HCT116 (cell line): ENCODE results near the gene PRKG2. TPM values are rescaled to one million over a fixed set of nuclear protein-coding genes. Genes with fewer than 3 reads are reported as not detected.

ENCODE experiments used
- ATAC-seq: fragments of 200-7000 bp; cut with Tn5 transposase; 2 replicates; pipeline ENCODE4 v1.9.1; 2020; ENCODE audit warnings: mild to moderate bottlenecking, moderate library complexity
- BruUV-seq: library from RNA; stranded (reverse); fragments of 400-500 nt; replicated peaks from 2 replicates; lab custom pipeline; 2021; lab: Mats Ljungman, UMichigan
- CTCF ChIA-PET: fragments of 300-600 bp; sonication (Branson Sonifier 250); formaldehyde crosslinking; loops from one replicate; lab custom pipeline; 2021; ENCODE audit warnings: antibody characterized with exemption; lab: Charles Lee
- POLR2A ChIA-PET: fragments of 300-600, 350-600 bp; sonication (Branson Sonifier 250); formaldehyde crosslinking; loops from one replicate; lab custom pipeline; 2021; ENCODE audit warnings: antibody characterized with exemption; lab: Charles Lee
- RAD21 ChIA-PET, 2 experiments: fragments of 300-600 bp; sonication (Branson Sonifier 250); formaldehyde crosslinking; loops; one replicate each; lab custom pipeline; 2023; ENCODE audit warnings: low total read pairs in 2 of 2; ENCODE audit not compliant: uncharacterized antibody in 2 of 2, unreplicated experiment in 2 of 2, low non-redundant PET in 1 of 2; lab: Charles Lee
- DNase-seq: peaks from one replicate; pipeline ENCODE4 v3.0.0-alpha.2; 2010; ENCODE audit warnings: low read depth, low spot score
- H2AFZ ChIP-seq: fragments of 200-600 bp; shearing (Covaris generic), sonication (generic); 2 replicates; pipeline ENCODE4 v1.6.1; 2017; ENCODE audit warnings: low read depth, mixed run types, mixed read lengths, antibody characterized with exemption, low read length; ENCODE audit not compliant: poor library complexity, severe bottlenecking
- H3K27ac ChIP-seq: 2 replicates; pipeline ENCODE4 v1.5.1; 2012; ENCODE audit warnings: low read depth, low read length
- H3K27me3 ChIP-seq: fragments of 200-600 bp; sonication (generic); 2 replicates; pipeline ENCODE4 v1.6.1; 2016; ENCODE audit warnings: mixed run types, low read length, mixed read lengths; ENCODE audit not compliant: insufficient read depth
- H3K36me3 ChIP-seq, 2 experiments: fragments of 200-500 bp in 1 of 2; fragments of 200-600 bp in 1 of 2; sonication (Bioruptor generic) in 1 of 2; sonication (generic) in 1 of 2; 2 replicates each; pipeline versions ENCODE4 v1.5.1 to v1.6.1; 2014 to 2016; ENCODE audit warnings: low read length in 2 of 2, inconsistent platforms in 1 of 2, mixed read lengths in 1 of 2, mixed run types in 1 of 2; ENCODE audit not compliant: insufficient read depth in 2 of 2, control insufficient read depth in 1 of 2
- H3K4me1 ChIP-seq, 2 experiments: fragments of 200-600 bp in 1 of 2; sonication (generic) in 1 of 2; 2 replicates each; pipeline versions ENCODE4 v1.5.1 to v1.6.1; 2012 to 2017; ENCODE audit warnings: low read length in 2 of 2, inconsistent platforms in 1 of 2, mild to moderate bottlenecking in 1 of 2, mixed read lengths in 1 of 2, mixed run types in 1 of 2, moderate library complexity in 1 of 2; ENCODE audit not compliant: insufficient read depth in 2 of 2, control insufficient read depth in 1 of 2
- H3K4me2 ChIP-seq: fragments of 200-600 bp; sonication (generic); 2 replicates; pipeline ENCODE4 v1.6.1; 2017; ENCODE audit warnings: mixed run types, low read length, mixed read lengths
- H3K4me3 ChIP-seq, 2 experiments: fragments of 200-600 bp in 1 of 2; sonication (generic) in 1 of 2; replicated peaks in 1 of 2; 2 replicates each; pipeline ENCODE4 v1.5.1; 2011 to 2016; ENCODE audit warnings: low read length in 2 of 2, control low read depth in 1 of 2, low read depth in 1 of 2, mild to moderate bottlenecking in 1 of 2, mixed read lengths in 1 of 2, mixed run types in 1 of 2
- H3K79me2 ChIP-seq: fragments of 200-600 bp; sonication (generic); 2 replicates; pipeline ENCODE4 v1.6.1; 2017; ENCODE audit warnings: mild to moderate bottlenecking, mixed run types, low read length, moderate library complexity, mixed read lengths; ENCODE audit not compliant: insufficient read depth
- H3K9ac ChIP-seq: fragments of 200-600 bp; sonication (generic); 2 replicates; pipeline ENCODE4 v1.6.1; 2016; ENCODE audit warnings: low read length, mixed read lengths
- H3K9me2 ChIP-seq: fragments of 200-600 bp; sonication (generic), shearing (Covaris generic); 2 replicates; pipeline ENCODE4 v1.6.1; 2017; ENCODE audit warnings: mixed run types, mild to moderate bottlenecking, moderate library complexity; ENCODE audit not compliant: insufficient read depth
- H3K9me3 ChIP-seq, 2 experiments: fragments of 200-500 bp in 1 of 2; fragments of 200-600 bp in 1 of 2; sonication (Bioruptor generic) in 1 of 2; sonication (generic) in 1 of 2; 2 replicates each; pipeline ENCODE4 v1.6.1; 2014 to 2017; ENCODE audit warnings: low read length in 2 of 2, mixed read lengths in 2 of 2, inconsistent platforms in 1 of 2, low read depth in 1 of 2, mild to moderate bottlenecking in 1 of 2, mixed run types in 1 of 2, moderate library complexity in 1 of 2; ENCODE audit not compliant: control insufficient read depth in 1 of 2, insufficient read depth in 1 of 2
- H4K20me1 ChIP-seq: fragments of 200-600 bp; sonication (generic), shearing (Covaris generic); 2 replicates; pipeline ENCODE4 v1.6.1; 2017; ENCODE audit warnings: mixed run types, mild to moderate bottlenecking, moderate library complexity; ENCODE audit not compliant: insufficient read depth
- CEBPB ChIP-seq: IDR thresholded peaks from 2 replicates; pipeline ENCODE4 v1.6.1; 2012; ENCODE audit warnings: low read depth
- EGR1 ChIP-seq: IDR thresholded peaks from 2 replicates; pipeline ENCODE4 v1.6.1; 2012; ENCODE audit warnings: low read depth
- ELF1 ChIP-seq: IDR thresholded peaks from 2 replicates; pipeline ENCODE4 v1.6.1; 2012; ENCODE audit warnings: low read depth, borderline replicate concordance
- EZH2 ChIP-seq: fragments of 200-600 bp; sonication (generic); IDR thresholded peaks from 2 replicates; pipeline ENCODE4 v1.6.1; 2017; ENCODE audit warnings: antibody characterized with exemption, mixed run types
- EZH2phosphoT487 ChIP-seq: fragments of 200-600 bp; IDR thresholded peaks from 2 replicates; pipeline ENCODE4 v1.6.1; 2018; ENCODE audit warnings: antibody characterized with exemption, borderline replicate concordance
- FOSL1 ChIP-seq: IDR thresholded peaks from 2 replicates; pipeline ENCODE4 v1.6.1; 2012; ENCODE audit warnings: low read depth
- JUND ChIP-seq: IDR thresholded peaks from 2 replicates; pipeline ENCODE4 v1.6.1; 2012
- POLR2A ChIP-seq: IDR thresholded peaks from 2 replicates; pipeline ENCODE4 v1.7.0; 2011; ENCODE audit warnings: borderline replicate concordance; ENCODE audit not compliant: insufficient read depth, insufficient read length; ENCODE audit errors: extremely low read depth
- POLR2AphosphoS5 ChIP-seq: IDR thresholded peaks from 2 replicates; pipeline ENCODE4 v1.6.1; 2011; ENCODE audit warnings: mild to moderate bottlenecking, low read depth, low read length, moderate library complexity
- RAD21 ChIP-seq: IDR thresholded peaks from 2 replicates; pipeline ENCODE4 v1.6.1; 2012; ENCODE audit warnings: low read depth, mild to moderate bottlenecking
- SP1 ChIP-seq: IDR thresholded peaks from 2 replicates; pipeline ENCODE4 v1.6.1; 2012; ENCODE audit warnings: low read depth
- SRF ChIP-seq: IDR thresholded peaks from 2 replicates; pipeline ENCODE4 v1.6.1; 2012; ENCODE audit warnings: low read depth
- TCF7L2 ChIP-seq: IDR thresholded peaks from 2 replicates; pipeline ENCODE4 v1.7.0; 2011; ENCODE audit warnings: borderline replicate concordance, inconsistent platforms; ENCODE audit not compliant: insufficient read depth, insufficient read length; ENCODE audit errors: extremely low read depth
- YY1 ChIP-seq: IDR thresholded peaks from 2 replicates; pipeline ENCODE4 v1.6.1; 2011; ENCODE audit warnings: low read length, low read depth, moderate library complexity, mild to moderate bottlenecking; ENCODE audit not compliant: insufficient replicate concordance; ENCODE audit errors: extremely low read depth
- ZFX ChIP-seq: fragments of 450-650 bp; IDR thresholded peaks from 2 replicates; pipeline ENCODE4 v1.6.1; 2017
- ZNF274 ChIP-seq: fragments of 200-500 bp; sonication (Bioruptor generic); IDR thresholded peaks from 2 replicates; pipeline ENCODE4 v1.6.1; 2014; ENCODE audit warnings: mild to moderate bottlenecking, low read depth, low read length, inconsistent platforms
- intact Hi-C: fragments of 100-400 bp; cut with micrococcal nuclease; formaldehyde crosslinking; loops from 2 replicates; pipeline ENCODE4 v1.10.0; 2022
- total RNA-seq: library from RNA; stranded (reverse); gene quantifications from one replicate; pipeline ENCODE4 v1.2.1, GENCODE V29; 2021; ENCODE audit not compliant: unreplicated experiment
- TF ChIP-seq, protein P1 (sequence below): IDR thresholded peaks from 2 replicates; pipeline ENCODE4 v1.6.1; 2012
- TF ChIP-seq, protein P2 (sequence below): IDR thresholded peaks from 2 replicates; pipeline ENCODE4 v1.6.1; 2012
- TF ChIP-seq, protein P3 (sequence below), 3 experiments: fragments of 200-600 bp in 1 of 3; sonication (generic) in 1 of 3; IDR thresholded peaks in 2 of 3; conservative IDR thresholded peaks in 1 of 3; 2 replicates each; pipeline ENCODE4 v1.5.1; 2012 to 2017; ENCODE audit warnings: low read depth in 2 of 3, low read length in 2 of 3, antibody characterized with exemption in 1 of 3, borderline replicate concordance in 1 of 3, control low read depth in 1 of 3, mild to moderate bottlenecking in 1 of 3, mixed read lengths in 1 of 3, mixed run types in 1 of 3, moderate library complexity in 1 of 3; ENCODE audit not compliant: insufficient read depth in 1 of 3
- TF ChIP-seq, protein P4 (sequence below): IDR thresholded peaks from 2 replicates; pipeline ENCODE4 v1.6.1; 2011; ENCODE audit warnings: mild to moderate bottlenecking, low read length, moderate library complexity; ENCODE audit not compliant: insufficient replicate concordance; ENCODE audit errors: extremely low read depth

Gene PRKG2
- total RNA-seq, 1 experiment from 2014 or later: 2.1 TPM

- Histone ChIP-seq H3K4me2 (no peak overlapping the region), H3K27me3 (peaks cover 56% of the 10 kb centered on the region), H3K27ac (no peak overlapping the region), H3K4me1 (no peaks in the 10 kb centered on the region), H3K9ac (no peak overlapping the region), H3K79me2 (no peaks in the 10 kb centered on the region), H4K20me1 (no peaks in the 10 kb centered on the region), H3K9me2 (no peaks in the 10 kb centered on the region), H3K9me3 (no peaks in the 10 kb centered on the region), H3K36me3 (no peaks in the 10 kb centered on the region), H2AFZ (no peak overlapping the region), H3K4me3 (no peak overlapping the region)
- no TSS peak for BruUV-seq
- ATAC-seq (no peak), DNase-seq (no peak)
- RAD21 ChIA-PET: no interaction called here
- POLR2A ChIA-PET: no interaction called here
- CTCF ChIA-PET: interaction anchor here (1.0 to 1.7 kb wide), 2 partner anchors 9 to 686 kb away, joined by 3 to 5 read pairs; no protein-coding TSS in a partner anchor
- TF ChIP-seq YY1: no peak
- no peak for TF ChIP-seq RAD21
- no peak for TF ChIP-seq EGR1
- TF ChIP-seq, protein P1, sequence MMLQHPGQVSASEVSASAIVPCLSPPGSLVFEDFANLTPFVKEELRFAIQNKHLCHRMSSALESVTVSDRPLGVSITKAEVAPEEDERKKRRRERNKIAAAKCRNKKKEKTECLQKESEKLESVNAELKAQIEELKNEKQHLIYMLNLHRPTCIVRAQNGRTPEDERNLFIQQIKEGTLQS: no peak
- no peak for TF ChIP-seq SP1
- TF ChIP-seq, protein P2, sequence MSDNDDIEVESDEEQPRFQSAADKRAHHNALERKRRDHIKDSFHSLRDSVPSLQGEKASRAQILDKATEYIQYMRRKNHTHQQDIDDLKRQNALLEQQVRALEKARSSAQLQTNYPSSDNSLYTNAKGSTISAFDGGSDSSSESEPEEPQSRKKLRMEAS: no peak
- no peak for TF ChIP-seq CEBPB
- TF ChIP-seq POLR2A: no peak
- TF ChIP-seq JUND: no peak
- TF ChIP-seq ZFX: no peak
- TF ChIP-seq ZNF274: no peak
- TF ChIP-seq, protein P3, sequence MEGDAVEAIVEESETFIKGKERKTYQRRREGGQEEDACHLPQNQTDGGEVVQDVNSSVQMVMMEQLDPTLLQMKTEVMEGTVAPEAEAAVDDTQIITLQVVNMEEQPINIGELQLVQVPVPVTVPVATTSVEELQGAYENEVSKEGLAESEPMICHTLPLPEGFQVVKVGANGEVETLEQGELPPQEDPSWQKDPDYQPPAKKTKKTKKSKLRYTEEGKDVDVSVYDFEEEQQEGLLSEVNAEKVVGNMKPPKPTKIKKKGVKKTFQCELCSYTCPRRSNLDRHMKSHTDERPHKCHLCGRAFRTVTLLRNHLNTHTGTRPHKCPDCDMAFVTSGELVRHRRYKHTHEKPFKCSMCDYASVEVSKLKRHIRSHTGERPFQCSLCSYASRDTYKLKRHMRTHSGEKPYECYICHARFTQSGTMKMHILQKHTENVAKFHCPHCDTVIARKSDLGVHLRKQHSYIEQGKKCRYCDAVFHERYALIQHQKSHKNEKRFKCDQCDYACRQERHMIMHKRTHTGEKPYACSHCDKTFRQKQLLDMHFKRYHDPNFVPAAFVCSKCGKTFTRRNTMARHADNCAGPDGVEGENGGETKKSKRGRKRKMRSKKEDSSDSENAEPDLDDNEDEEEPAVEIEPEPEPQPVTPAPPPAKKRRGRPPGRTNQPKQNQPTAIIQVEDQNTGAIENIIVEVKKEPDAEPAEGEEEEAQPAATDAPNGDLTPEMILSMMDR (IDR thresholded peaks at IDR 0.05 in 2 of 3, conservative IDR thresholded peaks at IDR 0.05 in 1 of 3; ENCODE audit: borderline replicate concordance in 1 of 3, insufficient read depth in 1 of 3, low read depth in 2 of 3, low read length in 2 of 3): no peak
- no peak for TF ChIP-seq EZH2
- no peak for TF ChIP-seq TCF7L2
- TF ChIP-seq EZH2phosphoT487: no peak
- TF ChIP-seq ELF1: no peak
- no peak for TF ChIP-seq SRF
- TF ChIP-seq, protein P4, sequence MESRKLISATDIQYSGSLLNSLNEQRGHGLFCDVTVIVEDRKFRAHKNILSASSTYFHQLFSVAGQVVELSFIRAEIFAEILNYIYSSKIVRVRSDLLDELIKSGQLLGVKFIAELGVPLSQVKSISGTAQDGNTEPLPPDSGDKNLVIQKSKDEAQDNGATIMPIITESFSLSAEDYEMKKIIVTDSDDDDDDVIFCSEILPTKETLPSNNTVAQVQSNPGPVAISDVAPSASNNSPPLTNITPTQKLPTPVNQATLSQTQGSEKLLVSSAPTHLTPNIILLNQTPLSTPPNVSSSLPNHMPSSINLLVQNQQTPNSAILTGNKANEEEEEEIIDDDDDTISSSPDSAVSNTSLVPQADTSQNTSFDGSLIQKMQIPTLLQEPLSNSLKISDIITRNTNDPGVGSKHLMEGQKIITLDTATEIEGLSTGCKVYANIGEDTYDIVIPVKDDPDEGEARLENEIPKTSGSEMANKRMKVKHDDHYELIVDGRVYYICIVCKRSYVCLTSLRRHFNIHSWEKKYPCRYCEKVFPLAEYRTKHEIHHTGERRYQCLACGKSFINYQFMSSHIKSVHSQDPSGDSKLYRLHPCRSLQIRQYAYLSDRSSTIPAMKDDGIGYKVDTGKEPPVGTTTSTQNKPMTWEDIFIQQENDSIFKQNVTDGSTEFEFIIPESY: no peak
- no peak for TF ChIP-seq POLR2AphosphoS5
- no peak for TF ChIP-seq FOSL1
- intact Hi-C loops: no loop called here
Measured at GRCh38 chr4:81049330-81049729, 165.7 kb downstream of the PRKG2 start.
